ENCODE measurements around the gene REELD1. TPM values are rescaled to one million over a fixed set of nuclear protein-coding genes. Genes with fewer than 3 reads are reported as not detected.

REELD1 gene
- total RNA-seq, 1 experiment from 2014 or later, result 0.25 TPM

DNA sequence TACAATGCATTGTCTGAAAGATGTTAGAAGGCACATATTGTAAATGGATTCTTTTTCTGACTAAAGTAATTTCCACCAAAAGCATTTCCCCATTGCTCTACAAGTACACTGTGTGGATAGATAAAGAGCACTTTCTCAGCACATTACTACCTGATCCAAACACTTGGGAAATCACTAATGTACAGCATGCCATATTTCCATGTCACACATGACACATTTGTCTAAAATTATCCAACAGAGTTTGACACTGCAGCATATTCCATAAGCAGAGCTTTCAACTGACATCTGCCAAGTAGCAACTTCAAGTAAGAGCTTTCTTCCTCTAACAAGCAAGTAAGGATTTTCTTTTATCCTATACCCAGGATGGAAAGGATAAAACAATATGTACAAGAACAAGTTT lies 49.5 kb downstream of the REELD1 start (continued):
- no peak for TF ChIP-seq ATF3 (IDR thresholded peaks at IDR 0.05)
- TF ChIP-seq SRF (IDR thresholded peaks at IDR 0.05; ENCODE audit: low read depth), result no peak
- no peak for TF ChIP-seq FOSL1 (IDR thresholded peaks at IDR 0.05; ENCODE audit: low read depth)
- TF ChIP-seq EZH2 (IDR thresholded peaks at IDR 0.05), result no peak
- TF ChIP-seq CBX3 (IDR thresholded peaks at IDR 0.05; ENCODE audit: low read depth), result no peak
- TF ChIP-seq POLR2A (IDR thresholded peaks at IDR 0.05; ENCODE audit: borderline replicate concordance, extremely low read depth, insufficient read depth, insufficient read length), result no peak
- no peak for TF ChIP-seq ZBTB33 (IDR thresholded peaks at IDR 0.05; ENCODE audit: extremely low read depth, insufficient replicate concordance, low read length)

GRCh38 chr4:146265950-146266490 lies 51.7 kb downstream of the REELD1 start:
- Histone ChIP-seq H3K9ac (ENCODE audit: low read length) (no peak overlapping the region), H2AFZ (ENCODE audit: low read depth, low read length, poor library complexity, severe bottlenecking) (no peak overlapping the region), H3K27me3 (ENCODE audit: insufficient read depth, low read length) (no peaks in the 10 kb centered on the region), H3K79me2 (ENCODE audit: insufficient read depth, low read length) (no peaks in the 10 kb centered on the region), H3K36me3 (ENCODE audit: control insufficient read depth in 1 of 2, insufficient read depth in 2 of 2, low read length in 2 of 2) (no peaks in the 10 kb centered on the region), H3K27ac (ENCODE audit: low read depth, low read length) (no peak overlapping the region), H3K9me3 (ENCODE audit: control insufficient read depth in 1 of 2, insufficient read depth in 1 of 2, low read depth in 1 of 2, low read length in 2 of 2) (no peaks in the 10 kb centered on the region), H3K4me1 (ENCODE audit: control insufficient read depth in 1 of 2, insufficient read depth in 2 of 2, low read length in 2 of 2) (peaks cover 4 to 6% of the 10 kb centered on the region in 2 experiments; a peak in 2 of 4 replicates), H3K9me2 (ENCODE audit: insufficient read depth) (no peaks in the 10 kb centered on the region), H3K4me2 (ENCODE audit: low read length) (no peak overlapping the region), H3K4me3 (replicated peaks in 1 of 2; ENCODE audit: low read depth in 1 of 2, low read length in 2 of 2) (no peak overlapping the region), H4K20me1 (ENCODE audit: insufficient read depth) (no peaks in the 10 kb centered on the region)
- DNase-seq (ENCODE audit: low read depth, low spot score), result no peak
- POLR2A ChIA-PET, result no interaction called here
- no peak for TF ChIP-seq TCF7L2 (IDR thresholded peaks at IDR 0.05; ENCODE audit: borderline replicate concordance, extremely low read depth, insufficient read depth, insufficient read length)
- TF ChIP-seq POLR2A (IDR thresholded peaks at IDR 0.05; ENCODE audit: borderline replicate concordance, extremely low read depth, insufficient read depth, insufficient read length), result no peak
- TF ChIP-seq SRF (IDR thresholded peaks at IDR 0.05; ENCODE audit: low read depth), result no peak
- no peak for TF ChIP-seq SIN3A (IDR thresholded peaks at IDR 0.05; ENCODE audit: low read depth)
- TF ChIP-seq ELF1 (IDR thresholded peaks at IDR 0.05; ENCODE audit: borderline replicate concordance, low read depth), result no peak
- TF ChIP-seq FOSL1 (IDR thresholded peaks at IDR 0.05; ENCODE audit: low read depth), result no peak
- no peak for TF ChIP-seq SP1 (IDR thresholded peaks at IDR 0.05; ENCODE audit: low read depth)
- no peak for TF ChIP-seq ZNF274 (IDR thresholded peaks at IDR 0.05; ENCODE audit: low read depth, low read length)
- TF ChIP-seq REST (IDR thresholded peaks at IDR 0.05; ENCODE audit: low read depth), result no peak
- TF ChIP-seq EZH2 (IDR thresholded peaks at IDR 0.05), result no peak
- CTCF ChIA-PET, result no interaction called here
- no TSS peak for BruUV-seq (replicated peaks)
- intact Hi-C loops (cut with micrococcal nuclease), result no loop called here
- RAD21 ChIA-PET (ENCODE audit: low non-redundant PET in 1 of 2, low total read pairs in 2 of 2, uncharacterized antibody in 2 of 2, unreplicated experiment in 2 of 2), result no interaction called here
- no peak for ATAC-seq

Data from HCT116 (cell line).